Activated CD4-positive, alpha-beta T cell treated with anti-CD3 and anti-CD28 coated beads for 48 hours (primary cell): ENCODE data around the gene IGSF21.

Experiments used
- DNase-seq: peaks from one replicate; pipeline ENCODE4 v3.0.0-alpha.2; 2020

The IGSF21 gene

GRCh38 chr1:18279351-18280074, 171.9 kb downstream of the IGSF21 start:
- no peak for DNase-seq

GRCh38 chr1:18280956-18281355, 173.4 kb downstream of the IGSF21 start:
- DNase-seq: no peak

- no peak for DNase-seq
These were observed 175.4 kb downstream of the IGSF21 start for GRCh38 chr1:18282851-18283600.

GRCh38 chr1:18283601-18284385, 176.2 kb downstream of the IGSF21 start:
- DNase-seq: no peak

- no peak for DNase-seq
These were observed 177.4 kb downstream of the IGSF21 start for GRCh38 chr1:18284805-18285537.

GRCh38 chr1:18285538-18285924, 177.9 kb downstream of the IGSF21 start:
- no peak for DNase-seq

- no peak for DNase-seq
These were observed 181.1 kb downstream of the IGSF21 start for GRCh38 chr1:18288722-18289121.

GRCh38 chr1:18289597-18289996, 182.0 kb downstream of the IGSF21 start:
- DNase-seq: no peak

GRCh38 chr1:18290740-18291412, 183.3 kb downstream of the IGSF21 start:
- no peak for DNase-seq

GRCh38 chr1:18292531-18292930, 184.9 kb downstream of the IGSF21 start:
- DNase-seq: no peak

- no peak for DNase-seq
These were observed 185.7 kb downstream of the IGSF21 start for GRCh38 chr1:18293291-18293690.

- no peak for DNase-seq
These were observed 187.0 kb downstream of the IGSF21 start for GRCh38 chr1:18294437-18295176.

- no peak for DNase-seq
These were observed 190.5 kb downstream of the IGSF21 start for GRCh38 chr1:18297896-18298648.

GRCh38 chr1:18299441-18300338, 192.1 kb downstream of the IGSF21 start:
- peak; percentile 27 for DNase-seq

GRCh38 chr1:18300376-18300775, 192.8 kb downstream of the IGSF21 start:
- DNase-seq: no peak

GRCh38 chr1:18302788-18303413, 195.3 kb downstream of the IGSF21 start:
- DNase-seq: peak; percentile 37

GRCh38 chr1:18304151-18304869, 196.7 kb downstream of the IGSF21 start:
- DNase-seq: no peak

GRCh38 chr1:18305182-18305795, 197.7 kb downstream of the IGSF21 start:
- no peak for DNase-seq
